Thyroid gland (tissue), 4 donors: ENCODE measurements around the gene ASXL1. TPM values are rescaled to one million over a fixed set of nuclear protein-coding genes. Genes with fewer than 3 reads are reported as not detected.
A peak's percentile ranks its signal among the peaks of the same experiment; 100 is the strongest.

Experiments used
- DNase-seq, 2 donors: peaks; one replicate each; pipeline ENCODE4 v3.0.0-alpha.2; 2019
- H3K27ac ChIP-seq, 3 donors: fragments of 200-600 bp; sonication (generic); 1 replicate in 2 of 3; 2 replicates in 1 of 3; pipeline ENCODE4 v1.5.1; 2016 to 2019; ENCODE audit warnings: mild to moderate bottlenecking in 1 of 3, moderate library complexity in 1 of 3
- H3K27me3 ChIP-seq: fragments of 200-600 bp; sonication (generic); one replicate; pipeline ENCODE4 v1.5.1; 2019
- H3K36me3 ChIP-seq, 2 donors: fragments of 200-600 bp; sonication (generic); one replicate each; pipeline ENCODE4 v1.5.1; 2016 to 2019
- H3K4me1 ChIP-seq, 2 donors: fragments of 200-600 bp; sonication (generic); one replicate each; pipeline ENCODE4 v1.5.1; 2017 to 2019
- H3K4me3 ChIP-seq, 3 donors: fragments of 200-600 bp; sonication (generic); replicated peaks in 1 of 3; 1 replicate in 2 of 3; 2 replicates in 1 of 3; pipeline ENCODE4 v1.5.1; 2016; ENCODE audit warnings: mild to moderate bottlenecking in 1 of 3
- H3K9me3 ChIP-seq: fragments of 200-600 bp; sonication (generic); one replicate; pipeline ENCODE4 v1.5.1; 2017
- POLR2A ChIP-seq, 2 donors: fragments of 450-650 bp; IDR thresholded peaks; one replicate each; pipeline ENCODE4 v1.6.1; 2017; ENCODE audit warnings: antibody characterized with exemption in 2 of 2, mild to moderate bottlenecking in 2 of 2, moderate library complexity in 1 of 2
- WGBS, 2 donors: methylation state at CpG; one replicate each; pipeline ENCODE4 v1.1.5; 2017; 5-methylcytosine and 5-hydroxymethylcytosine counted together
- intact Hi-C: fragments of 100-400 bp; cut with DNase I; formaldehyde crosslinking; loops from one replicate; pipeline ENCODE4 v1.15.1; 2023
- total RNA-seq, 4 donors: library from RNA; depleted of rRNA; stranded (reverse); fragments of >200 nt; gene quantifications; one replicate each; pipeline ENCODE4 v1.2.3, GENCODE V29; 2016
- TF ChIP-seq, protein P1 (sequence below), 6 experiments: fragments of 200-600 bp in 3 of 6; fragments of 450-650 bp in 3 of 6; sonication (generic) in 3 of 6; IDR thresholded peaks; one replicate each; pipeline ENCODE4 v1.5.1; 2016 to 2019; ENCODE audit warnings: antibody characterized with exemption in 6 of 6, mild to moderate bottlenecking in 2 of 6, inconsistent platforms in 1 of 6, moderate library complexity in 1 of 6

Gene ASXL1
- total RNA-seq, 4 donors from 2014 or later, result 62.1 to 155 (median 67.5) TPM

- TF ChIP-seq, protein P1, sequence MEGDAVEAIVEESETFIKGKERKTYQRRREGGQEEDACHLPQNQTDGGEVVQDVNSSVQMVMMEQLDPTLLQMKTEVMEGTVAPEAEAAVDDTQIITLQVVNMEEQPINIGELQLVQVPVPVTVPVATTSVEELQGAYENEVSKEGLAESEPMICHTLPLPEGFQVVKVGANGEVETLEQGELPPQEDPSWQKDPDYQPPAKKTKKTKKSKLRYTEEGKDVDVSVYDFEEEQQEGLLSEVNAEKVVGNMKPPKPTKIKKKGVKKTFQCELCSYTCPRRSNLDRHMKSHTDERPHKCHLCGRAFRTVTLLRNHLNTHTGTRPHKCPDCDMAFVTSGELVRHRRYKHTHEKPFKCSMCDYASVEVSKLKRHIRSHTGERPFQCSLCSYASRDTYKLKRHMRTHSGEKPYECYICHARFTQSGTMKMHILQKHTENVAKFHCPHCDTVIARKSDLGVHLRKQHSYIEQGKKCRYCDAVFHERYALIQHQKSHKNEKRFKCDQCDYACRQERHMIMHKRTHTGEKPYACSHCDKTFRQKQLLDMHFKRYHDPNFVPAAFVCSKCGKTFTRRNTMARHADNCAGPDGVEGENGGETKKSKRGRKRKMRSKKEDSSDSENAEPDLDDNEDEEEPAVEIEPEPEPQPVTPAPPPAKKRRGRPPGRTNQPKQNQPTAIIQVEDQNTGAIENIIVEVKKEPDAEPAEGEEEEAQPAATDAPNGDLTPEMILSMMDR (IDR thresholded peaks at IDR 0.05), result no peak
- TF ChIP-seq POLR2A (IDR thresholded peaks at IDR 0.05), result no peak
- Histone ChIP-seq H3K4me1 (peaks cover 7 to 17% of the 10 kb centered on the region in 2 donors), H3K27ac (no peak overlapping the region), H3K36me3 (peaks cover 6 to 14% of the 10 kb centered on the region in 2 donors), H3K27me3 (no peaks in the 10 kb centered on the region), H3K9me3 (no peaks in the 10 kb centered on the region), H3K4me3 (no peak overlapping the region)
- WGBS, 2 donors, result 75 to 88% methylated on average over 3 of the region's 3 CpGs
- intact Hi-C loops, result no loop called here
- peak; percentile 61 to 71 for DNase-seq
Measured at GRCh38 chr20:32332614-32333013, 25.5 kb upstream of the ASXL1 start.

GRCh38 chr20:32333181-32333987, 24.7 kb upstream of the ASXL1 start:
- TF ChIP-seq, protein P1 (IDR thresholded peaks at IDR 0.05), result no peak
- no peak for TF ChIP-seq POLR2A (IDR thresholded peaks at IDR 0.05)
- intact Hi-C loops, result no loop called here
- no peak for DNase-seq
- H3K9me3 ChIP-seq, result no peaks in the 10 kb centered on the region
- WGBS, 2 donors, result 88 to 93% methylated on average over 12 of the region's 12 CpGs
- H3K36me3 ChIP-seq, result peaks cover 6 to 14% of the 10 kb centered on the region in 2 donors
- H3K4me1 ChIP-seq, result peaks cover 14 to 24% of the 10 kb centered on the region in 2 donors
- H3K4me3 ChIP-seq, result no peak overlapping the region
- no peaks in the 10 kb centered on the region for H3K27me3 ChIP-seq
- H3K27ac ChIP-seq, result peak overlapping the region in 1 of 3 donors; percentile 10

- Histone ChIP-seq H3K4me3 (no peak overlapping the region), H3K36me3 (peaks cover 6 to 14% of the 10 kb centered on the region in 2 donors), H3K27me3 (no peaks in the 10 kb centered on the region), H3K4me1 (peaks cover 17 to 31% of the 10 kb centered on the region in 2 donors), H3K9me3 (no peaks in the 10 kb centered on the region), H3K27ac (peak overlapping the region in 2 of 3 donors; percentile 14 to 32)
- DNase-seq, result peak; percentile 72 to 76
- TF ChIP-seq, protein P1 (IDR thresholded peaks at IDR 0.05), result no peak
- TF ChIP-seq POLR2A (IDR thresholded peaks at IDR 0.05), result no peak
- intact Hi-C loops, result no loop called here
- 54 to 63% methylated on average over 13 of the region's 13 CpGs for WGBS, 2 donors
Measured at GRCh38 chr20:32333988-32334885, 23.9 kb upstream of the ASXL1 start.

- intact Hi-C loops, result no loop called here
- H3K27me3 ChIP-seq, result no peaks in the 10 kb centered on the region
- H3K36me3 ChIP-seq, result no peaks in the 10 kb centered on the region
- peaks cover 32 to 50% of the 10 kb centered on the region in 2 donors for H3K4me1 ChIP-seq
- no peak overlapping the region for H3K4me3 ChIP-seq
- WGBS, 2 donors, result 49 to 50% methylated on average over 5 of the region's 5 CpGs
- H3K9me3 ChIP-seq, result no peaks in the 10 kb centered on the region
- peak overlapping the region in 1 of 3 donors; percentile 83 for H3K27ac ChIP-seq
- DNase-seq, result no peak
- TF ChIP-seq, protein P1 (IDR thresholded peaks at IDR 0.05), result peak in 4 of 6 experiments; percentile 29 to 65 (median 54)
- TF ChIP-seq POLR2A (IDR thresholded peaks at IDR 0.05), result no peak
Measured at GRCh38 chr20:32336918-32337347, 21.2 kb upstream of the ASXL1 start.
